ENCODE results near the gene EIF2B4. TPM values are rescaled to one million over a fixed set of nuclear protein-coding genes. Genes with fewer than 3 reads are reported as not detected.

EIF2B4 gene
- polyA plus RNA-seq, 1 donor (not counting 4 experiments of a cell fraction or from before 2014, with no cell fraction given) = 54.9 TPM

DNA sequence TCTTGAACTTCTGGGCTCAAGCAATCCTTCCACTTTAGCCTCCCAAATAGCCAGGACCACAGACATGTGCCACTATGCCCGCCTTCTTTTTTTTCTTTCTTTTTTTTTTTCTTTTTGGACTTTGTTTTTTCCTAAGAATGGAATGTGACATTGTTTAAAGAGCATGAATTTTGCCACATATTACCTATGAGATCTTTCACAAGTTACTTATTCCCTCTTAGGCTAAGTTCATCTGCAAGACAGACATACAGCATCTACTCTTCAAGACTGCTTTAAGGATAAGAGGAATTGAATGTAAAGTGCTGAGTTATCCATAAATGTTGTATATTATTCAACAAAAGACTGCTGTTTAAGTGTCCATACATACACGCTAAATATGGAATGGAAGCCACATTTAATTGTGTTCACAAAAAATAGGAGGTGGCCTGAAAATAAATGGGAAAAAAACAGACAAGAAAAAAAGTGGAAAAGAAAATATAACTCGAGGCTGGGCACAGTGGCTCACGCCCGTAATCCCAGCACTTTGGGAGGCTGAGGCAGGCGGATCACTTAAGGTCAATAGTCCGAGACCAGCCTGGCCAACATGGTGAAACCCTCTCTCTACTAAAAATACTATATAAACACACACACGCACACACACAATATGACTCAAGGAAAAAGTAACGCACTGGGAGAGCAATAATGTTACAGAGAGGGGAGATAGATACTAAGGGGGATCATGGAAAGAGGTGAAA, 42.4 kb upstream of the EIF2B4 start:
- peaks cover 17% of the 10 kb centered on the region for H3K79me2 ChIP-seq (ENCODE audit: control insufficient read depth, insufficient read depth, low read length)
- no peak overlapping the region for H3K27ac ChIP-seq (ENCODE audit: control insufficient read depth, insufficient read depth, low read length)
- H3K27me3 ChIP-seq (ENCODE audit: control insufficient read depth, extremely low read depth, insufficient read depth, low read length) = no peaks in the 10 kb centered on the region
- peaks cover 10% of the 10 kb centered on the region for H3K4me1 ChIP-seq (ENCODE audit: control insufficient read depth, extremely low read depth, insufficient read depth, low read length)
- H3K36me3 ChIP-seq (ENCODE audit: control insufficient read depth in 2 of 2, extremely low read depth in 1 of 2, insufficient read depth in 2 of 2, low read length in 2 of 2) = no peaks in the 10 kb centered on the region
- no peak overlapping the region for H3K9ac ChIP-seq (ENCODE audit: control insufficient read depth, extremely low read depth, insufficient read depth, low read length)
- FAIRE-seq = no peak
- no peak overlapping the region for H3K4me3 ChIP-seq (ENCODE audit: control insufficient read depth in 2 of 3, extremely low read depth in 1 of 3, insufficient read depth in 2 of 3, low read depth in 1 of 3, low read length in 3 of 3)
- TF ChIP-seq CTCF (optimal IDR thresholded peaks at IDR 0.05 in 1 of 3, IDR thresholded peaks at IDR 0.05 in 1 of 3, conservative IDR thresholded peaks at IDR 0.05 in 1 of 3; ENCODE audit: extremely low read depth in 1 of 3, insufficient read depth in 2 of 3, low read length in 3 of 3) = no peak
- no peak for TF ChIP-seq EZH2 (IDR thresholded peaks at IDR 0.05; ENCODE audit: low read length)
- no peak for DNase-seq (ENCODE audit: low read depth, low spot score)
- peaks cover 5% of the 10 kb centered on the region for H4K20me1 ChIP-seq (ENCODE audit: control insufficient read depth, extremely low read depth, insufficient read depth, low read length)
- H2AFZ ChIP-seq (ENCODE audit: control insufficient read depth, low read length) = no peak overlapping the region
- H3K4me2 ChIP-seq (ENCODE audit: control insufficient read depth, extremely low read depth, insufficient read depth, low read depth, low read length) = no peak overlapping the region
- dilution Hi-C loops (cut with MboI; ENCODE audit: extremely low pct_ligation_motif_present, low sequenced_read_pairs) = no loop called here
- no peaks in the 10 kb centered on the region for H3K9me1 ChIP-seq (ENCODE audit: control insufficient read depth, extremely low read depth, insufficient read depth, low read length)
- H3K9me3 ChIP-seq (ENCODE audit: control insufficient read depth, low read depth, low read length) = no peaks in the 10 kb centered on the region

DNA sequence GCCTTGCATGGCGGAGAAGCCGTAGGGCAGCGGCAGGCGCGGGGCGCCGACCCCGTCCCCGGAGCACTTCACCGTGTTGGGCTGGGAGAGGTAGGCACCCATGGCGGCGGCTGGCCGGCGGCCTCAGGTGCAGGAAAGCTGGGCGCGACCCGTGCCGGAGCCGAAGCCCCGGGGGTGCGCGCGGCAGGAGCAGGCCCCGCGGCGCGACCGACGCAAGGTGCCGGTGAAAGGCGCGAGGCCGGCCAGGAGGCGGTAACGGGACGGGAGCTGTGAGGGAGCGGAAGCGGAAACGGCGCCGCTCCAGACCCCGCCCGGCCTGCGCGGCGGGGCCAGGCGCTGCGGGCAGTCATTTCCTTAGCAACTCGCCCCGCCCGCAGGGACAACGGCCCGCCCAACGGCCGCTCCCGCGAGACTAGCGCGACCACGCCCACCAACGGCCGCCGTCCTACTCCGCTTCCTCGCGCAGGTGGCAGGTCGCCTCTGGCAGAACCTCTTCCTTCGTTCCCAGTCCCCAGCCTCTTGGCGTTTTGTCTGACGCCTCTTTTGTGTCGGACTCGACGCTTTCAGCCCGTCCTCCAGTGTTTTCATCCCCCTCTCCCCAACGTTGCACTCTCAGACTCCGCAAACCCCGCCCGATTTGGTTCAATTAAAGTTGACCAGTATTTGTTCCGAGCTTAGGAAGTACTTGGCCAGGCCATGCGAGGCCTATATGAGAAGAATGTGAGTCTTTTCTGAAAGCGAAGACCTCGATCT, 39.4 kb upstream of the EIF2B4 start, which contains the start of gene PPM1G:
TSS of gene PPM1G (minus strand) at position 271 of the 753 bp plus-strand sequence. CDS start at position 102, 169 bp downstream.
- H3K4me1 ChIP-seq (ENCODE audit: control insufficient read depth, extremely low read depth, insufficient read depth, low read length) = peaks cover 15% of the 10 kb centered on the region
- H3K9ac ChIP-seq (ENCODE audit: control insufficient read depth, extremely low read depth, insufficient read depth, low read length) = peak within 1 kb of the TSS; percentile 90
- H3K9me1 ChIP-seq (ENCODE audit: control insufficient read depth, extremely low read depth, insufficient read depth, low read length) = no peaks in the 10 kb centered on the region
- H3K4me2 ChIP-seq (ENCODE audit: control insufficient read depth, extremely low read depth, insufficient read depth, low read depth, low read length) = peak within 1 kb of the TSS; percentile 100
- peaks cover 10% of the 10 kb centered on the region for H4K20me1 ChIP-seq (ENCODE audit: control insufficient read depth, extremely low read depth, insufficient read depth, low read length)
- H3K36me3 ChIP-seq (ENCODE audit: control insufficient read depth in 2 of 2, extremely low read depth in 1 of 2, insufficient read depth in 2 of 2, low read length in 2 of 2) = no peaks in the 10 kb centered on the region
- H3K4me3 ChIP-seq (ENCODE audit: control insufficient read depth in 2 of 3, extremely low read depth in 1 of 3, insufficient read depth in 2 of 3, low read depth in 1 of 3, low read length in 3 of 3) = peak within 1 kb of the TSS; percentile 92 to 99 (median 94)
- dilution Hi-C loops (cut with MboI; ENCODE audit: extremely low pct_ligation_motif_present, low sequenced_read_pairs) = no loop called here
- TF ChIP-seq CTCF (optimal IDR thresholded peaks at IDR 0.05 in 1 of 3, IDR thresholded peaks at IDR 0.05 in 1 of 3, conservative IDR thresholded peaks at IDR 0.05 in 1 of 3; ENCODE audit: extremely low read depth in 1 of 3, insufficient read depth in 2 of 3, low read length in 3 of 3) (no peak), EZH2 (IDR thresholded peaks at IDR 0.05; ENCODE audit: low read length) (no peak)
- peaks cover 48% of the 10 kb centered on the region for H3K79me2 ChIP-seq (ENCODE audit: control insufficient read depth, insufficient read depth, low read length)
- FAIRE-seq (no peak), DNase-seq (ENCODE audit: low read depth, low spot score) (peak; percentile 66)
- peak within 1 kb of the TSS; percentile 81 for H3K27ac ChIP-seq (ENCODE audit: control insufficient read depth, insufficient read depth, low read length)
- peak within 1 kb of the TSS; percentile 99 for H2AFZ ChIP-seq (ENCODE audit: control insufficient read depth, low read length)
- no peaks in the 10 kb centered on the region for H3K9me3 ChIP-seq (ENCODE audit: control insufficient read depth, low read depth, low read length)
- no peaks in the 10 kb centered on the region for H3K27me3 ChIP-seq (ENCODE audit: control insufficient read depth, extremely low read depth, insufficient read depth, low read length)

All from keratinocyte (primary cell).